ENCODE data around the gene STEAP1B.

Gene STEAP1B

GRCh38 chr7:22400150-22400814, 99.7 kb downstream of the STEAP1B start:
- no peak for DNase-seq (ENCODE audit: low spot score)

- no peak for DNase-seq (ENCODE audit: low spot score)
These were observed 100.4 kb downstream of the STEAP1B start for GRCh38 chr7:22399546-22399945.

GRCh38 chr7:22399091-22399490, 100.9 kb downstream of the STEAP1B start:
- DNase-seq (ENCODE audit: low spot score): no peak

DNA sequence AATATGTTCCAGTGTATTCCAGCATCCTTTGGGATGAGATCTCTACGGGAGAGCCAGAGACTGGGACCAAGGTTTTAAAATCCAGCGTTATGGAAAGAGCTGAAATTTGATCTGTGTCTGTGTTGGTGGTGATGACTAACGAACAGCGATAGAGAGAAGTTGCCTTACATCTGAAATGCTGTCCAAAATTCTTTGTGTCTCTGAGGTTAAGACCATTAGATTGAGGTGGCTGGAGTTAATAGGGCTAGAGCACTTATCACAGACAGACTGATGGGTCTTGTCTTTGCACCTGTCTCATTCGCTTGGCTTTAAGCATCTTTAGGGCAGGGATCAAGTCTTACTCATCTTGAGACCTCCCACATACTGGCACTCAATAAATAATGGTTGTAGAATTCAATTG, 102.0 kb downstream of the STEAP1B start:
- DNase-seq (ENCODE audit: low spot score): no peak

DNA sequence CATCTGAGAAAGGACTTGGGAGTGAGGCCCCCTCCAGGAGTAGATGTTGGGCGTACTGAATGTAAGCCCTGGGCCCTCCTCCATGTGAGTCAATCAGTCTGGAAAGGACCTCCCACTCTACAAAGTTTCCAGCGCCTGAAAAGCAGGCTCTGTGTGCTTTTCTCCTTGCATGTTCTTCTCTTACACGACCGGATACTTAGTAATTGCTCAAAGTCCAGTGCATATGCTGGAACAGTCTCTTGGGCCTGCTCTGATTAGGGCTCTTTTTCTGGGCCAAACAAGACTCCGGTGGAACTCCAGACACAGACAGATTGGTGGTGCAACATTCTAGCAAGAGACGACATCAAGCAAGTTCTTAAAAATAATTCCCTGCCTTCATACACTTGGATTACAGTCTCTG, 104.8 kb downstream of the STEAP1B start:
- DNase-seq (ENCODE audit: low spot score): no peak

DNA sequence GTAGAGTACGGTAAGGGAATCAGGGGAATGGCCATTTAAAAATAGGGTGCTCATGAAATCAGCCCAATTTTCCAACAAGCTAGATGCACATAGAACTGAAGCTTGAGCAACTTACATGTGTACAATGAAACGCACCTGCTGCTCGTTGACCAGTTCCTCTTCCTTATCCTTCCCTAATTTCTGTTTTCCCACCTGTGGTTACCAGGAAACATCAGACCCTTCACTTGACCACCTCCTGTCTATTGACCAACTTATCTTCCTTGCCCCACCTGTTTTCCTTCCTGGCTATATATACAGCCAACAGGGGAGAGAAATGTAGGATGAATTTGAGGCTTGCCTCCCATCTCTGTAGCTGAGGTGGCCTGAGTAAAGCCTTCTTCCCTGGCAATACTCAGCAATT, 105.2 kb downstream of the STEAP1B start:
- DNase-seq (ENCODE audit: low spot score): no peak

- DNase-seq (ENCODE audit: low spot score): no peak
These were observed 105.9 kb downstream of the STEAP1B start for GRCh38 chr7:22393913-22394729.

GRCh38 chr7:22390516-22390915, 109.5 kb downstream of the STEAP1B start:
- no peak for DNase-seq (ENCODE audit: low spot score)

DNA sequence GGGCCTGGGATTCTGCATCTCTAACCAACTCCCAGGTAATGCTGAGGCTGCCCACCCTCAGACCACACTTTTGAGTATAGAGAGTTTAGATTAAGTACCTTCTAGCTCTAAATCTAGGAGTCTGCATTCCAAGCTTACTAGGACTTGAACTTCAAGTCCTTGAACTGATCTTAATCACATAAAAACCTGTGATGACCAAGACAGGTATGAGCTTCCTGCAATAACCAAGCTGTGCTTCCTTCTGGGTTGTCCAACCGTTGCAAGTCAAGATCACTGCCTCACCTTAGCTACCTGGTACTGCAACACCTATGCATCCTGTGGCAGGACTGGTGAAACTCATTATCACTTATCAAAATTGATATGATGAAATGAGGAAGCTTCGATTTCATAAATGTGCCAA, 110.1 kb downstream of the STEAP1B start:
- no peak for DNase-seq (ENCODE audit: low spot score)

GRCh38 chr7:22387583-22387982, 112.4 kb downstream of the STEAP1B start:
- DNase-seq (ENCODE audit: low spot score): no peak

GRCh38 chr7:22386865-22387264, 113.1 kb downstream of the STEAP1B start:
- DNase-seq (ENCODE audit: low spot score): no peak

DNA sequence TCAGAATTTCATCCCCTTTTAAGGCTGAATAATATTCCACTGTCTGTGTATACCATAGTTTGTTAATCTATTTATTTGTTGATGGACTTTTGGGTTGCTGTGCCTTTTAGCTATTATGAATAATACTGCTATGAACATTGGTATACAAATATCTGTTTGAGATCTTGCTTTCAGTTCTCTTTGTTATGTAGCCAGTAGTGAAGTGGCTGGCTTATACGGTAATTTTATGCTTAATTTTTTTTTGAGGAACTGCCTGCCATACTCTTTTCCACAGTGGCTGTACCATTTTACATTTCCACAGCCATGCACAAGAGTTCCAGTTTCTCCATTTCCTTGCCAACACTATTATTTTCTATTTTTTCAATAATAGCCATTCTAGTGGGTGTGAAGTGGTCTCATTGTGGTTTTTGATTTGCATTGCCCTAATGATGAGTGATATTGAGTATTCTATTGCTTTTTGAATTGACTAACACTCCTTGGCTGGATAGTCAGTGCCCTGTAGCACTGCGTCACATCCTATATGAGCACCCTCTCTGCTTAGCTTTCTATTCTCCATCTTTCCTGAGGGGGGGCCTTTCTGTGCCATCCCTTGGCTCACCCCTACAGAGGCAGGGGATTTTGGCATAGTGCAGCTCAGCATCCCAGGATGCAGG, 113.7 kb downstream of the STEAP1B start:
- DNase-seq (ENCODE audit: low spot score): no peak

GRCh38 chr7:22385326-22385725, 114.7 kb downstream of the STEAP1B start:
- no peak for DNase-seq (ENCODE audit: low spot score)

- DNase-seq (ENCODE audit: low spot score): no peak
These were observed 119.7 kb downstream of the STEAP1B start for GRCh38 chr7:22380333-22380732.

GRCh38 chr7:22378199-22378980, 121.6 kb downstream of the STEAP1B start:
- DNase-seq (ENCODE audit: low spot score): no peak

- DNase-seq (ENCODE audit: low spot score): peak; percentile 45
These were observed 122.3 kb downstream of the STEAP1B start for GRCh38 chr7:22377703-22378102.

DNA sequence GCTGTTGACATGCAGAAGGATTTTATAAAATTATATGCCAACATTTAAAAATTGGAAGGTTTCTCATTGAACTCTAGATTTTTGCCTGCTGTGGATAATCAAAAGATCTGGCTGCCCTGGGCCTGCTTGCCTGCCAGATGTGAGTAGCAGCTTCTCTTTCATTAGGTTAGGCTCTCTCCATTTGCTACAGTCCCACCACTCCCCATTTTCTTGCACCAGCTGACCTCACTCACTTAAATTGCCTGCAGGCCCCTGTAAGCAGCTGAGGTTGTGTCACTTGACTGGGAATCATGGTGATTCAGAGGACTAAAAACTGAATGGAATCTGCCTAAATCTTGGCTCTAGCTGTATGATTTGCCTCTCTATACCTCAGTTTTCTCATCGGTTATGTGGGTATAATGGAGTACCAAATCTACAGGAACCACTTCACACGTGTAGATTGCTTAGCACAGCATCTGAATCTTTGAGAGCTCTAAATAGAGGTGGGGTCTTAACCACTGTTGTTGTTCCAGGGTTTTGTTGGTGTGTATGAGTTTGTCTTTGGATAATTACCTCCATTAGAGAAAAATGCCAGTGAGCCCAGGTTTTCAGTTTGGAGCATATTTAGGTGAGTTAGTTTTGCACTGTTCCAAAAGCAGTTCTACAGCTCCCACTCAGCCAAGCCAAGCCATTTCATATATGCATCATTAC, 124.5 kb downstream of the STEAP1B start:
- no peak for DNase-seq (ENCODE audit: low spot score)

DNA sequence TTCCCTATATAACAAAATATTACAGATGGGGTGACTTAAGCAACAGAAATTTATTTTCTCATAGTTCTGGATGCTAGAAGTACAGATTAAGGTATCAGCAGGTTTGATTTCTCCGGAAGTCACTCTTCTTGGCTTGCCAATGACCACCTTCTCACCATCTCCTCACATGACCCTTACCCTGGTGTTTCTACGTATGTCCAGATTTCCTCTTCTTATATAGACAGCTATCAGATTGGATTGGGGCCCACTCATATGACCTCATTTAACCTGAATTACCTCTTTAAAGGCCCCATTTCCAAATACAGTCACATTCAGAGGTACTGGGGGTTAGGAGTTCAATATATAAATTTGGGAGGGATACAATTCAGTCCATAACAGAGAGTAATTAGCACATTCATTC, 126.1 kb downstream of the STEAP1B start:
- no peak for DNase-seq (ENCODE audit: low spot score)

GRCh38 chr7:22373388-22373787, 126.6 kb downstream of the STEAP1B start:
- DNase-seq (ENCODE audit: low spot score): no peak

GRCh38 chr7:22372863-22373262, 127.1 kb downstream of the STEAP1B start:
- DNase-seq (ENCODE audit: low spot score): no peak

GRCh38 chr7:22371878-22372277, 128.1 kb downstream of the STEAP1B start:
- no peak for DNase-seq (ENCODE audit: low spot score)
